WTC11 (cell line): Measurements from ENCODE around the gene ZKSCAN2. TPM values are rescaled to one million over a fixed set of nuclear protein-coding genes. Genes with fewer than 3 reads are reported as not detected.

Source experiments
- ATAC-seq: fragments of 200-7000 bp; cut with Tn5 transposase; 2 replicates; pipeline ENCODE4 v1.10.0; 2021; ENCODE audit warnings: mild to moderate bottlenecking, moderate library complexity
- Bru-seq: library from RNA; stranded (reverse); fragments of 400-500 nt; gene quantifications from one replicate; lab custom pipeline; 2021; lab: Mats Ljungman, UMichigan
- CTCF ChIA-PET: fragments of 300-600 bp; sonication (Branson Sonifier 250); formaldehyde crosslinking; loops from one replicate; lab custom pipeline; 2021; ENCODE audit warnings: antibody characterized with exemption; lab: Charles Lee
- POLR2A ChIA-PET: fragments of 350-600 bp; sonication (Branson Sonifier 250); formaldehyde crosslinking; loops from one replicate; lab custom pipeline; 2021; ENCODE audit warnings: antibody characterized with exemption; lab: Charles Lee
- DNase-seq: peaks from one replicate; pipeline ENCODE4 v3.0.0; 2021; ENCODE audit warnings: low spot score
- H3K27ac Mint-ChIP-seq: 2 replicates; pipeline ENCODE4 v1.8.0; 2021; ENCODE audit warnings: mixed read lengths
- H3K27me3 Mint-ChIP-seq: 2 replicates; pipeline ENCODE4 v1.8.0; 2021; ENCODE audit warnings: low read depth, mild to moderate bottlenecking, moderate library complexity, mixed read lengths
- H3K36me3 Mint-ChIP-seq: 2 replicates; pipeline ENCODE4 v1.8.0; 2021; ENCODE audit warnings: mixed read lengths
- H3K4me1 Mint-ChIP-seq: 2 replicates; pipeline ENCODE4 v1.8.0; 2022; ENCODE audit warnings: mixed read lengths
- H3K4me3 Mint-ChIP-seq: 2 replicates; pipeline ENCODE4 v1.8.0; 2021; ENCODE audit warnings: mild to moderate bottlenecking, moderate library complexity, mixed read lengths
- H3K9me3 Mint-ChIP-seq: 2 replicates; pipeline ENCODE4 v1.8.0; 2021; ENCODE audit warnings: mixed read lengths
- ARID4B ChIP-seq: sonication (generic); formaldehyde crosslinking; IDR thresholded peaks from 2 replicates; pipeline ENCODE4 v1.8.0; 2023; ENCODE audit warnings: missing genetic modification reagents, mild to moderate bottlenecking, borderline replicate concordance
- ATF6 ChIP-seq: sonication (generic); formaldehyde crosslinking; IDR thresholded peaks from 2 replicates; pipeline ENCODE4 v1.8.1; 2023; ENCODE audit warnings: mild to moderate bottlenecking, missing genetic modification reagents
- E2F1 ChIP-seq: sonication (generic); formaldehyde crosslinking; IDR thresholded peaks from 2 replicates; pipeline ENCODE4 v1.8.0; 2022; ENCODE audit warnings: mild to moderate bottlenecking, missing genetic modification reagents
- ELF4 ChIP-seq: sonication (generic); formaldehyde crosslinking; IDR thresholded peaks from 2 replicates; pipeline ENCODE4 v1.8.1; 2022; ENCODE audit warnings: low read depth, mild to moderate bottlenecking, moderate library complexity, missing genetic modification reagents
- FOXP1 ChIP-seq: sonication (generic); formaldehyde crosslinking; IDR thresholded peaks from 2 replicates; pipeline ENCODE4 v1.8.0; 2022; ENCODE audit warnings: missing genetic modification reagents, mild to moderate bottlenecking, moderate library complexity, borderline replicate concordance
- GABPB1 ChIP-seq: sonication (generic); formaldehyde crosslinking; IDR thresholded peaks from 2 replicates; pipeline ENCODE4 v1.8.1; 2023; ENCODE audit warnings: mild to moderate bottlenecking, missing genetic modification reagents
- HMGXB4 ChIP-seq: sonication (generic); formaldehyde crosslinking; IDR thresholded peaks from 2 replicates; pipeline ENCODE4 v1.8.1; 2023; ENCODE audit warnings: mild to moderate bottlenecking, moderate library complexity, missing genetic modification reagents
- MLX ChIP-seq: sonication (generic); formaldehyde crosslinking; IDR thresholded peaks from 2 replicates; pipeline ENCODE4 v1.8.1; 2023; ENCODE audit warnings: mild to moderate bottlenecking, missing genetic modification reagents, moderate library complexity
- MXD4 ChIP-seq: fragments of 250-450 bp; sonication (Bioruptor Pico); IDR thresholded peaks from 2 replicates; pipeline ENCODE4 v1.8.0; 2021; ENCODE audit warnings: mild to moderate bottlenecking, moderate library complexity, borderline replicate concordance
- NFE2L1 ChIP-seq: sonication (generic); formaldehyde crosslinking; IDR thresholded peaks from 2 replicates; pipeline ENCODE4 v1.8.1; 2023; ENCODE audit warnings: missing genetic modification reagents
- NR1H2 ChIP-seq: sonication (generic); formaldehyde crosslinking; IDR thresholded peaks from 2 replicates; pipeline ENCODE4 v1.9.0; 2021; ENCODE audit warnings: mild to moderate bottlenecking, moderate library complexity, missing genetic modification reagents
- NR3C1 ChIP-seq: sonication (generic); formaldehyde crosslinking; conservative IDR thresholded peaks from 2 replicates; pipeline ENCODE4 v1.8.1; 2023; ENCODE audit warnings: low read depth, mild to moderate bottlenecking, missing genetic modification reagents
- PREB ChIP-seq: sonication (generic); formaldehyde crosslinking; IDR thresholded peaks from 2 replicates; pipeline ENCODE4 v1.8.1; 2022; ENCODE audit warnings: mild to moderate bottlenecking, missing genetic modification reagents, moderate library complexity, borderline replicate concordance
- PRRX2 ChIP-seq: fragments of 250-450 bp; sonication (Bioruptor Pico); IDR thresholded peaks from 2 replicates; pipeline ENCODE4 v1.8.0; 2021; ENCODE audit warnings: mild to moderate bottlenecking
- RELA ChIP-seq: sonication (generic); formaldehyde crosslinking; IDR thresholded peaks from 2 replicates; pipeline ENCODE4 v1.8.1; 2022; ENCODE audit warnings: missing genetic modification reagents, mild to moderate bottlenecking, borderline replicate concordance
- SMAD3 ChIP-seq: sonication (generic); formaldehyde crosslinking; IDR thresholded peaks from 2 replicates; pipeline ENCODE4 v1.8.0; 2022; ENCODE audit warnings: missing genetic modification reagents, mild to moderate bottlenecking, borderline replicate concordance
- SP1 ChIP-seq: sonication (generic); formaldehyde crosslinking; conservative IDR thresholded peaks from 2 replicates; pipeline ENCODE4 v1.8.1; 2022; ENCODE audit warnings: missing genetic modification reagents
- STAT6 ChIP-seq: sonication (generic); formaldehyde crosslinking; conservative IDR thresholded peaks from 2 replicates; pipeline ENCODE4 v1.8.1; 2023; ENCODE audit warnings: mild to moderate bottlenecking, low read depth, missing genetic modification reagents, moderate library complexity
- TEAD4 ChIP-seq: sonication (generic); formaldehyde crosslinking; IDR thresholded peaks from 2 replicates; pipeline ENCODE4 v1.8.0; 2022; ENCODE audit warnings: mild to moderate bottlenecking, missing genetic modification reagents
- ZNF232 ChIP-seq: sonication (generic); formaldehyde crosslinking; IDR thresholded peaks from 2 replicates; pipeline ENCODE4 v1.8.0; 2022; ENCODE audit warnings: mild to moderate bottlenecking, missing genetic modification reagents
- ZNF416 ChIP-seq: fragments of 250-450 bp; sonication (Bioruptor Pico); IDR thresholded peaks from 2 replicates; pipeline ENCODE4 v1.9.0; 2021; ENCODE audit warnings: mild to moderate bottlenecking, inconsistent platforms
- long read RNA-seq, 3 experiments: library from RNA in 1 of 3; library from capped mRNA in 1 of 3; library from polyadenylated mRNA in 1 of 3; unstranded in 2 of 3; stranded (forward) in 1 of 3; transcript quantifications; one replicate each; pipeline ENCODE4 v2.0.0, GENCODE V29; 2021
- total RNA-seq: library from RNA; stranded (reverse); gene quantifications from 3 replicates; pipeline ENCODE4 v1.2.3, GENCODE V29; 2021

ZKSCAN2 gene
- total RNA-seq (11.5 to 13.0 TPM (median 11.9 TPM) in 3 replicates), Bru-seq, nascent RNA (percentile 78 among the genes with signal in this experiment)
- long read RNA-seq, experiment 1, full-length matches to known transcripts, result 24 of 44 reads
- long read RNA-seq, experiment 1, partial matches to known transcripts, result 7 of 44 reads
- long read RNA-seq, experiment 1, other reads (novel, unspliced or antisense), result 13 of 44 reads
- long read RNA-seq, experiment 2, full-length matches to known transcripts, result 2 of 7 reads
- long read RNA-seq, experiment 2, partial matches to known transcripts, result 1 of 7 reads
- long read RNA-seq, experiment 2, other reads (novel, unspliced or antisense), result 4 of 7 reads
- long read RNA-seq, experiment 3, partial matches to known transcripts, result 1 of 1 reads
- long read RNA-seq, experiment 3, other reads (novel, unspliced or antisense), result 0 of 1 reads

- ATAC-seq (peak; percentile 82), DNase-seq (peak; percentile 89)
- Mint-ChIP-seq H3K36me3 (peaks cover 29% of the 10 kb centered on the region), H3K4me1 (peaks cover 36% of the 10 kb centered on the region), H3K27ac (peak within 1 kb of the TSS; percentile 97), H3K4me3 (peak within 1 kb of the TSS; percentile 92), H3K27me3 (no peaks in the 10 kb centered on the region), H3K9me3 (no peaks in the 10 kb centered on the region)
- ChIA-PET CTCF (no interaction called here), POLR2A (no interaction called here)
- TF ChIP-seq NR1H2 (no peak), PRRX2 (CRISPR knock-in tag) (no peak), TEAD4 (no peak), RELA (CRISPR knock-in tag) (0 out of 2 replicates have a peak, but pooled peaks have one; percentile 50), FOXP1 (CRISPR knock-in tag) (peak; percentile 61; the same call in 1 of the 2 replicates), PREB (CRISPR knock-in tag) (0 out of 2 replicates have a peak, but pooled peaks have one; percentile 19), ELF4 (no peak), MLX (CRISPR knock-in tag) (no peak), E2F1 (no peak), ARID4B (CRISPR knock-in tag) (0 out of 2 replicates have a peak, but pooled peaks have one; percentile 27), STAT6 (CRISPR knock-in tag) (no peak), SMAD3 (CRISPR knock-in tag) (0 out of 2 replicates have a peak, but pooled peaks have one; percentile 57), HMGXB4 (CRISPR knock-in tag) (peak; percentile 42; the same call in 1 of the 2 replicates), GABPB1 (CRISPR knock-in tag) (peak; percentile 70; the same call in 1 of the 2 replicates), MXD4 (CRISPR knock-in tag) (no peak), NFE2L1 (0 out of 2 replicates have a peak, but pooled peaks have one; percentile 32), ZNF416 (peak; percentile 68; the same call in 1 of the 2 replicates), ZNF232 (CRISPR knock-in tag) (no peak), NR3C1 (CRISPR knock-in tag) (no peak), ATF6 (0 out of 2 replicates have a peak, but pooled peaks have one; percentile 9), SP1 (CRISPR knock-in tag) (peak; percentile 82; the same call in 1 of the 2 replicates)
Measured at GRCh38 chr16:25257470-25257955, at the start of gene ZKSCAN2. ZKSCAN2 (minus strand) TSS chr16:25257845; CDS start chr16:25257127, 718 bp downstream.
